Brain microvascular endothelial cell (primary cell): ENCODE measurements around the gene ARRB1.

Experiments used
- DNase-seq: peaks from one replicate; pipeline ENCODE4 v3.0.0-alpha.2; 2020
- H3K27ac ChIP-seq: fragments of 250-450 bp; sonication (Bioruptor Pico); 2 replicates; pipeline ENCODE4 v1.5.1; 2020; ENCODE audit warnings: mild to moderate bottlenecking, moderate library complexity
- H3K27me3 ChIP-seq: fragments of 250-450 bp; sonication (Bioruptor Pico); replicated peaks from 2 replicates; pipeline ENCODE4 v1.5.1; 2020; ENCODE audit warnings: mild to moderate bottlenecking
- H3K36me3 ChIP-seq: fragments of 250-450 bp; sonication (Bioruptor Pico); replicated peaks from 2 replicates; pipeline ENCODE4 v1.5.1; 2020; ENCODE audit warnings: mild to moderate bottlenecking
- H3K4me3 ChIP-seq: 2 replicates; pipeline ENCODE4 v1.5.1; 2011; ENCODE audit warnings: low read depth, mild to moderate bottlenecking, control low read depth, low read length, moderate library complexity
- CTCF ChIP-seq: IDR thresholded peaks from 2 replicates; pipeline ENCODE4 v1.5.1; 2011; ENCODE audit warnings: low read depth, mild to moderate bottlenecking, moderate library complexity, low read length, control low read depth, inconsistent platforms; ENCODE audit errors: missing control alignments
- in situ Hi-C: cut with HindIII; loops from 2 replicates; pipeline ENCODE4 v1.10.0; 2017; ENCODE audit warnings: low sequenced_read_pairs, low pct_ligation_motif_present

The ARRB1 gene

GRCh38 chr11:75263944-75264349 lies 87.5 kb downstream of the ARRB1 start:
- no peaks in the 10 kb centered on the region for H3K36me3 ChIP-seq
- no peak for TF ChIP-seq CTCF
- DNase-seq, result no peak

GRCh38 chr11:75262961-75263852 lies 88.3 kb downstream of the ARRB1 start:
- Histone ChIP-seq H3K36me3 (no peaks in the 10 kb centered on the region), H3K27me3 (no peaks in the 10 kb centered on the region), H3K27ac (no peak overlapping the region), H3K4me3 (no peak overlapping the region)
- no peak for TF ChIP-seq CTCF
- no peak for DNase-seq
- in situ Hi-C loops, result no loop called here

More at GRCh38 chr11:75263944-75264349, 87.5 kb downstream of the ARRB1 start:
- Histone ChIP-seq H3K27me3 (no peaks in the 10 kb centered on the region), H3K27ac (no peak overlapping the region), H3K4me3 (no peak overlapping the region)
- in situ Hi-C loops, result no loop called here

- no peak overlapping the region for H3K27ac ChIP-seq
These were observed 89.0 kb downstream of the ARRB1 start for GRCh38 chr11:75262436-75262835.

GRCh38 chr11:75261902-75262361 lies 89.5 kb downstream of the ARRB1 start:
- no peaks in the 10 kb centered on the region for H3K36me3 ChIP-seq
- in situ Hi-C loops, result no loop called here
- H3K27ac ChIP-seq, result no peak overlapping the region
- TF ChIP-seq CTCF, result no peak
- no peak overlapping the region for H3K4me3 ChIP-seq
- DNase-seq, result no peak
- H3K27me3 ChIP-seq, result peaks cover 5% of the 10 kb centered on the region

More at GRCh38 chr11:75262436-75262835, 89.0 kb downstream of the ARRB1 start:
- Histone ChIP-seq H3K36me3 (no peaks in the 10 kb centered on the region), H3K27me3 (peaks cover 5% of the 10 kb centered on the region), H3K4me3 (no peak overlapping the region)
- no peak for DNase-seq
- in situ Hi-C loops, result no loop called here
- TF ChIP-seq CTCF, result no peak

- in situ Hi-C loops, result no loop called here
These were observed 90.9 kb downstream of the ARRB1 start for GRCh38 chr11:75260396-75261170.

More at GRCh38 chr11:75260396-75261170, 90.9 kb downstream of the ARRB1 start:
- Histone ChIP-seq H3K27ac (no peak overlapping the region), H3K4me3 (no peak overlapping the region), H3K27me3 (peaks cover 5% of the 10 kb centered on the region), H3K36me3 (no peaks in the 10 kb centered on the region)
- DNase-seq, result no peak
- no peak for TF ChIP-seq CTCF
